Upper lobe of right lung (tissue), 1 donor: Measurements from ENCODE around the gene MKRN3. TPM values are rescaled to one million over a fixed set of nuclear protein-coding genes. Genes with fewer than 3 reads are reported as not detected.
A peak's percentile ranks its signal among the peaks of the same experiment; 100 is the strongest.

Source experiments
- ATAC-seq: fragments of 200-7000 bp; cut with Tn5 transposase; one replicate; pipeline ENCODE4 v1.9.1; 2020; ENCODE audit warnings: mild to moderate bottlenecking, moderate library complexity
- DNase-seq: peaks from one replicate; pipeline ENCODE4 v3.0.0-alpha.2; 2020
- H3K27ac ChIP-seq: fragments of 200-600 bp; one replicate; pipeline ENCODE4 v1.8.0; 2022
- H3K27me3 ChIP-seq: fragments of 200-600 bp; one replicate; pipeline ENCODE4 v1.8.0; 2022; ENCODE audit warnings: mild to moderate bottlenecking
- H3K36me3 ChIP-seq: fragments of 200-600 bp; one replicate; pipeline ENCODE4 v1.8.0; 2022
- H3K4me1 ChIP-seq: fragments of 200-600 bp; one replicate; pipeline ENCODE4 v1.8.0; 2022
- H3K4me3 ChIP-seq: fragments of 200-600 bp; one replicate; pipeline ENCODE4 v1.8.0; 2022; ENCODE audit warnings: mild to moderate bottlenecking
- H3K9me3 ChIP-seq: fragments of 200-600 bp; one replicate; pipeline ENCODE4 v1.8.0; 2022
- CTCF ChIP-seq: fragments of 200-600 bp; IDR thresholded peaks from one replicate; pipeline ENCODE4 v1.8.0; 2022; ENCODE audit warnings: antibody characterized with exemption
- intact Hi-C: fragments of 100-400 bp; cut with DNase I; formaldehyde crosslinking; loops from one replicate; pipeline ENCODE4 v1.11.0; 2022
- total RNA-seq: library from RNA; stranded (reverse); fragmentation: NEBNext Ultra II Directional; extraction: Animal tissue kit (Norgen Biotek cat#: 25700); gene quantifications from one replicate; pipeline ENCODE4 v1.2.1, GENCODE V29; 2021
- donor health status: DM: no; HTN: yes; CAD: no; lungs with severe emphysema.

MKRN3 gene
- total RNA-seq, 1 donor from 2014 or later = 2.5 TPM

GRCh38 chr15:23561914-23562313, 3.6 kb upstream of the MKRN3 start:
- no peak for ATAC-seq
- Histone ChIP-seq H3K4me3 (no peak overlapping the region), H3K27ac (no peak overlapping the region), H3K36me3 (no peaks in the 10 kb centered on the region), H3K4me1 (no peaks in the 10 kb centered on the region), H3K27me3 (peaks cover 6% of the 10 kb centered on the region), H3K9me3 (no peaks in the 10 kb centered on the region)
- no peak for DNase-seq
- intact Hi-C loops = no loop called here
- TF ChIP-seq CTCF = no peak

- Histone ChIP-seq H3K27ac (peak overlapping the region; percentile 9), H3K4me3 (peak overlapping the region; percentile 22), H3K36me3 (no peaks in the 10 kb centered on the region), H3K4me1 (no peaks in the 10 kb centered on the region), H3K27me3 (peaks cover 6% of the 10 kb centered on the region), H3K9me3 (no peaks in the 10 kb centered on the region)
- ATAC-seq (no peak), DNase-seq (no peak)
- TF ChIP-seq CTCF = no peak
- intact Hi-C loops = no loop called here
Measured at GRCh38 chr15:23564821-23565394, 566 bp upstream of the MKRN3 start.

GRCh38 chr15:23566071-23566554, 639 bp downstream of the MKRN3 start:
- intact Hi-C loops = no loop called here
- H3K27ac ChIP-seq = no peak overlapping the region
- DNase-seq (peak; percentile 67), ATAC-seq (peak; percentile 71)
- H3K27me3 ChIP-seq = peaks cover 6% of the 10 kb centered on the region
- H3K4me1 ChIP-seq = no peaks in the 10 kb centered on the region
- H3K36me3 ChIP-seq = no peaks in the 10 kb centered on the region
- peak overlapping the region; percentile 37 for H3K4me3 ChIP-seq
- no peaks in the 10 kb centered on the region for H3K9me3 ChIP-seq
- TF ChIP-seq CTCF = no peak

- peaks cover 6% of the 10 kb centered on the region for H3K27me3 ChIP-seq
- ATAC-seq = peak; percentile 6
- H3K4me1 ChIP-seq = no peaks in the 10 kb centered on the region
- H3K4me3 ChIP-seq = peak overlapping the region; percentile 37
- DNase-seq = no peak
- intact Hi-C loops = no loop called here
- H3K27ac ChIP-seq = no peak overlapping the region
- no peaks in the 10 kb centered on the region for H3K9me3 ChIP-seq
- H3K36me3 ChIP-seq = no peaks in the 10 kb centered on the region
- no peak for TF ChIP-seq CTCF
Measured at GRCh38 chr15:23566651-23567050, 1.2 kb downstream of the MKRN3 start.

GRCh38 chr15:23567921-23568320, 2.4 kb downstream of the MKRN3 start:
- Histone ChIP-seq H3K36me3 (no peaks in the 10 kb centered on the region), H3K4me3 (no peak overlapping the region), H3K27ac (no peak overlapping the region), H3K4me1 (no peaks in the 10 kb centered on the region), H3K9me3 (no peaks in the 10 kb centered on the region), H3K27me3 (no peaks in the 10 kb centered on the region)
- TF ChIP-seq CTCF = no peak
- DNase-seq (no peak), ATAC-seq (no peak)
- intact Hi-C loops = no loop called here
